Tibial nerve (tissue), 4 donors: Measurements from ENCODE around the gene TTC32. TPM values are rescaled to one million over a fixed set of nuclear protein-coding genes. Genes with fewer than 3 reads are reported as not detected.

Experiments used
- DNase-seq, 2 donors: peaks; one replicate each; pipeline ENCODE4 v3.0.0-alpha.2; 2019; ENCODE audit warnings: low spot score in 2 of 2
- H3K27ac ChIP-seq, 4 donors: fragments of 200-600 bp; sonication (generic) in 3 of 4; one replicate each; pipeline ENCODE4 v1.5.1; 2017 to 2019; ENCODE audit warnings: mild to moderate bottlenecking in 1 of 4
- H3K27me3 ChIP-seq, 2 donors: fragments of 200-600 bp; sonication (generic) in 1 of 2; one replicate each; pipeline versions ENCODE4 v1.5.1 to v1.6.0; 2017 to 2019
- H3K36me3 ChIP-seq, 3 donors: fragments of 200-600 bp; sonication (generic); one replicate each; pipeline ENCODE4 v1.5.1; 2018 to 2019
- H3K4me1 ChIP-seq, 4 donors: fragments of 200-600 bp; sonication (generic) in 3 of 4; one replicate each; pipeline ENCODE4 v1.5.1; 2017 to 2019
- H3K4me3 ChIP-seq, 4 donors: fragments of 200-600 bp; sonication (generic) in 3 of 4; one replicate each; pipeline ENCODE4 v1.5.1; 2017 to 2019; ENCODE audit warnings: mild to moderate bottlenecking in 1 of 4, moderate library complexity in 1 of 4
- H3K9me3 ChIP-seq, 4 donors: fragments of 200-600 bp; sonication (generic) in 3 of 4; one replicate each; pipeline ENCODE4 v1.5.1; 2017 to 2019
- CTCF ChIP-seq, 5 experiments: fragments of 200-600 bp in 3 of 5; fragments of 450-650 bp in 2 of 5; sonication (generic) in 3 of 5; IDR thresholded peaks; one replicate each; pipeline ENCODE4 v1.5.1; 2016 to 2019; ENCODE audit warnings: antibody characterized with exemption in 5 of 5, mild to moderate bottlenecking in 3 of 5, moderate library complexity in 2 of 5
- EP300 ChIP-seq, 2 donors: sonication (generic); formaldehyde crosslinking; IDR thresholded peaks; one replicate each; pipeline ENCODE4 v1.6.1; 2017; ENCODE audit warnings: antibody characterized with exemption in 2 of 2, mild to moderate bottlenecking in 1 of 2
- POLR2A ChIP-seq, 2 donors: fragments of 450-650 bp; IDR thresholded peaks; one replicate each; pipeline ENCODE4 v1.6.1; 2017; ENCODE audit warnings: antibody characterized with exemption in 2 of 2, mild to moderate bottlenecking in 2 of 2, moderate library complexity in 2 of 2
- WGBS, 2 donors: methylation state at CpG; one replicate each; pipeline ENCODE4 v1.1.5; 2018; 5-methylcytosine and 5-hydroxymethylcytosine counted together
- total RNA-seq, 4 donors: library from RNA; depleted of rRNA; stranded (reverse); fragments of >200 nt; gene quantifications; one replicate each; pipeline ENCODE4 v1.1.0, GENCODE V29; 2016

TTC32 gene
- total RNA-seq, 4 donors from 2014 or later: 9.6 to 19.7 (median 15.6) TPM

GRCh38 chr2:19871836-19872235 lies 29.9 kb downstream of the TTC32 start:
- no peaks in the 10 kb centered on the region for H3K9me3 ChIP-seq
- 90 to 93% methylated on average over 2 of the region's 2 CpGs for WGBS, 2 donors
- no peak for DNase-seq
- TF ChIP-seq CTCF (IDR thresholded peaks at IDR 0.05) (no peak), EP300 (IDR thresholded peaks at IDR 0.05) (no peak), POLR2A (IDR thresholded peaks at IDR 0.05) (no peak)
- no peak overlapping the region for H3K4me3 ChIP-seq
- H3K27me3 ChIP-seq: peaks cover 0 to 18% of the 10 kb centered on the region in 2 donors
- peaks cover 0 to 10% (median 0%) of the 10 kb centered on the region in 4 donors for H3K4me1 ChIP-seq
- H3K27ac ChIP-seq: no peak overlapping the region
- no peaks in the 10 kb centered on the region for H3K36me3 ChIP-seq

DNA sequence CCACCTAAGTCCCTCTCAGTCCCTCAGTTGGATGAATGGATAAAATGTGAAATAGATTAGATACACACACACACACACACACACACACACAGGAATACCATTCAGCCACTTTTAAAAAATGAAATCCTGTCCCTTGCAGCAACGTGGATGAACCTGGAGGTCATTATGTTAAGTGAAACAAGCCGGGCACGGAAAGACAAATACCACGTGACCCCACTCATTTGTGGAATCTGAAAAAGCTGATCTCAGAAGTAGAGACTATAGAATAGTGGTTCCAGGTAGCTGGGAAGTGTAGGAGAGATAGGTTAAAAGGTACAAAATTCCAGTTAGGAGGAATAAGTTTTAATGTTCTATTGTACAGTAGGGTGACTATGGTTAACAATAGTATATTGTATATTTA lies 31.0 kb downstream of the TTC32 start:
- Histone ChIP-seq H3K27me3 (peaks cover 0 to 18% of the 10 kb centered on the region in 2 donors), H3K9me3 (no peaks in the 10 kb centered on the region), H3K4me3 (no peak overlapping the region), H3K4me1 (peaks cover 0 to 10% (median 0%) of the 10 kb centered on the region in 4 donors), H3K36me3 (no peaks in the 10 kb centered on the region), H3K27ac (no peak overlapping the region)
- TF ChIP-seq POLR2A (IDR thresholded peaks at IDR 0.05): no peak
- TF ChIP-seq CTCF (IDR thresholded peaks at IDR 0.05): no peak
- no peak for TF ChIP-seq EP300 (IDR thresholded peaks at IDR 0.05)
- WGBS, 2 donors: 71 to 74% methylated on average over 4 of the region's 4 CpGs
- no peak for DNase-seq

GRCh38 chr2:19868701-19869580 lies 32.8 kb downstream of the TTC32 start:
- H3K4me1 ChIP-seq: peaks cover 0 to 10% (median 0%) of the 10 kb centered on the region in 4 donors
- H3K4me3 ChIP-seq: peak overlapping the region; percentile 27 to 51 (median 40)
- TF ChIP-seq EP300 (IDR thresholded peaks at IDR 0.05) (no peak), POLR2A (IDR thresholded peaks at IDR 0.05) (no peak), CTCF (IDR thresholded peaks at IDR 0.05) (no peak)
- H3K9me3 ChIP-seq: no peaks in the 10 kb centered on the region
- peak in 1 of 2 donors; percentile 19 for DNase-seq
- 9 to 22% methylated on average over 33 to 45 of the region's 52 CpGs for WGBS, 2 donors
- no peaks in the 10 kb centered on the region for H3K36me3 ChIP-seq
- peak overlapping the region in 2 of 4 donors; percentile 4 to 51 for H3K27ac ChIP-seq
- H3K27me3 ChIP-seq: peaks cover 0 to 18% of the 10 kb centered on the region in 2 donors

DNA sequence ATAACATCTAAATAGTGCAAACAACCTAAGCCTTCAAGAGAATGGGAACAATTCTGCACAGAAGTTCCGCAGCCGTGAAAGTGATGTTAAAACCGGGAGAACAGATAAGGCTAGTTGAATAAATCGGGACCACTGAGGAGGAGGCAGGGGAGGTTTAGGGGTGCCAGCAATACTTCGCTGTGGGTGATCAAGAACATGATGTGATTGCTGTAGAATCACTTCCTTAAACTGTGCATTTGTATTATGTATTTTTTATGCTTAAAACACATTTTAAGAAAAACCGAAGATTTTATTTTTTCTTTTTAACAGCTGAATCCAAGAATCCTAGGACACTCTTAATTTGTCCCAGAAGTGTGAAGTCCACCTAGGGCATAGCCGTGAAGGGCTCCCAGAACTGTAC lies 33.6 kb downstream of the TTC32 start:
- Histone ChIP-seq H3K4me3 (peak overlapping the region in 3 of 4 donors; percentile 28 to 51 (median 51)), H3K9me3 (no peaks in the 10 kb centered on the region), H3K27me3 (peaks cover 0 to 18% of the 10 kb centered on the region in 2 donors), H3K27ac (peak overlapping the region in 1 of 4 donors; percentile 51), H3K36me3 (no peaks in the 10 kb centered on the region), H3K4me1 (peaks cover 0 to 18% (median 4%) of the 10 kb centered on the region in 4 donors)
- no peak for DNase-seq
- TF ChIP-seq POLR2A (IDR thresholded peaks at IDR 0.05): no peak
- TF ChIP-seq EP300 (IDR thresholded peaks at IDR 0.05): no peak
- no peak for TF ChIP-seq CTCF (IDR thresholded peaks at IDR 0.05)
- 74 to 81% methylated on average over 7 of the region's 7 CpGs for WGBS, 2 donors

DNA sequence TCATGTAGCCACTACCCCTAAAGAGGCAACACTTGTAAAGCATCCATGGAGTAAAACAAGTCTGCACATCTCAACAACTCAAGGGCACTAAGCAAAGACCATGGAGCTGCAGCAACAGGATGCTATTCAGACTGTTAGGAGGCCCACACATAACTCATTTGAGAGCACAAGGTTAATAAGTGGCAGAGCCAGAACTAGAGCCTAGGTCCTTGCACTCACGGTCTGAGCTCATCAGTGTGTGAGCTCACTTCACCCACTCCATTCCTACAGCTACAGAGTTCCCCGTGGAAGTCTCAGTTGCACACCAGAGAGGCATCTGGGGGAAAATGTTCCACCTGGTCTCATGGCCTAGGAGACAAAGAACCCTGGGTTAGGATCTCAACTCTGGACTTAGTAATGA lies 35.0 kb downstream of the TTC32 start:
- H3K27ac ChIP-seq: no peak overlapping the region
- 91 to 93% methylated on average over 2 of the region's 2 CpGs for WGBS, 2 donors
- TF ChIP-seq EP300 (IDR thresholded peaks at IDR 0.05) (no peak), CTCF (IDR thresholded peaks at IDR 0.05) (no peak), POLR2A (IDR thresholded peaks at IDR 0.05) (no peak)
- H3K4me1 ChIP-seq: peaks cover 0 to 23% (median 6%) of the 10 kb centered on the region in 4 donors
- H3K27me3 ChIP-seq: peaks cover 0 to 18% of the 10 kb centered on the region in 2 donors
- H3K36me3 ChIP-seq: no peaks in the 10 kb centered on the region
- H3K4me3 ChIP-seq: no peak overlapping the region
- H3K9me3 ChIP-seq: no peaks in the 10 kb centered on the region
- DNase-seq: no peak
